HepG2 (cell line): ENCODE measurements around the gene ELP1. TPM values are rescaled to one million over a fixed set of nuclear protein-coding genes. Genes with fewer than 3 reads are reported as not detected.

Experiments used
- ATAC-seq: fragments of 200-7000 bp; cut with Tn5 transposase; 3 replicates; pipeline ENCODE4 v1.9.1; 2020; ENCODE audit warnings: mild to moderate bottlenecking, moderate library complexity
- BruUV-seq: library from RNA; stranded (reverse); fragments of 400-500 nt; replicated peaks from 2 replicates; lab custom pipeline; 2021; lab: Mats Ljungman, UMichigan
- CTCF ChIA-PET: fragments of 300-600 bp; formaldehyde crosslinking; extraction: SDS; loops from one replicate; lab custom pipeline; 2021; ENCODE audit warnings: low total read pairs, inconsistent platforms, low intra/inter-chr PET ratio; lab: Yijun Ruan, JAX
- POLR2A ChIA-PET: fragments of 350-600 bp; sonication (Branson Sonifier 250); formaldehyde crosslinking; loops from one replicate; lab custom pipeline; 2020; ENCODE audit warnings: antibody characterized with exemption, inconsistent platforms; lab: Yijun Ruan, JAX
- DNase-seq: peaks from one replicate; pipeline ENCODE4 v3.0.0-alpha.2; 2015; ENCODE audit warnings: low spot score
- FAIRE-seq: peaks from 3 replicates; lab custom pipeline; 2011; peaks lifted over from hg19 to GRCh38; lab: Jason Lieb, UNC
- H2AFZ ChIP-seq: one replicate; pipeline ENCODE4 v1.6.1; 2011; ENCODE audit warnings: low read length, inconsistent platforms
- H3K27ac ChIP-seq: fragments of 300-600 bp; 3 replicates; pipeline ENCODE4 v1.8.0; 2011; ENCODE audit warnings: mixed run types, mild to moderate bottlenecking, mixed read lengths, low read length, inconsistent platforms; ENCODE audit not compliant: insufficient read depth; ENCODE audit errors: extremely low read length
- H3K27me3 ChIP-seq, 2 experiments: fragments of 200-600 bp in 1 of 2; 2 replicates in 1 of 2; 3 replicates in 1 of 2; pipeline versions ENCODE4 v1.6.0 to v1.8.0; 2011; ENCODE audit warnings: low read length in 2 of 2, mild to moderate bottlenecking in 2 of 2, moderate library complexity in 2 of 2, inconsistent platforms in 1 of 2; ENCODE audit not compliant: insufficient read depth in 2 of 2, control insufficient read depth in 1 of 2
- H3K36me3 ChIP-seq, 2 experiments: fragments of 200-600 bp in 1 of 2; replicated peaks in 1 of 2; 2 replicates in 1 of 2; 3 replicates in 1 of 2; pipeline versions ENCODE4 v1.5.1 to v1.8.0; 2011; ENCODE audit warnings: low read length in 2 of 2, inconsistent platforms in 1 of 2; ENCODE audit not compliant: insufficient read depth in 2 of 2, control insufficient read depth in 1 of 2
- H3K4me1 ChIP-seq: 2 replicates; pipeline ENCODE4 v1.5.1; 2012; ENCODE audit warnings: low read length, inconsistent platforms; ENCODE audit not compliant: insufficient read depth
- H3K4me2 ChIP-seq: 2 replicates; pipeline ENCODE4 v1.6.0; 2011; ENCODE audit warnings: low read depth, low read length, inconsistent platforms
- H3K4me3 ChIP-seq, 3 experiments: fragments of 200-600 bp in 1 of 3; sonication (generic), shearing (Covaris generic) in 1 of 3; replicated peaks in 1 of 3; 2 replicates each; pipeline ENCODE4 v1.5.1; 2011 to 2016; ENCODE audit warnings: low read length in 3 of 3, inconsistent platforms in 2 of 3, low read depth in 2 of 3, mild to moderate bottlenecking in 2 of 3, control low read depth in 1 of 3, mixed read lengths in 1 of 3; ENCODE audit not compliant: insufficient read depth in 1 of 3
- H3K79me2 ChIP-seq: one replicate; pipeline ENCODE4 v1.6.1; 2011; ENCODE audit warnings: low read length, inconsistent platforms; ENCODE audit not compliant: insufficient read depth
- H3K9ac ChIP-seq: 2 replicates; pipeline ENCODE4 v1.6.0; 2011; ENCODE audit warnings: mild to moderate bottlenecking, low read depth, low read length, inconsistent platforms; ENCODE audit not compliant: insufficient read depth
- H3K9me3 ChIP-seq: 2 replicates; pipeline ENCODE4 v1.5.1; 2012; ENCODE audit warnings: mild to moderate bottlenecking, low read length
- H4K20me1 ChIP-seq: 2 replicates; pipeline ENCODE4 v1.6.0; 2011; ENCODE audit warnings: inconsistent platforms, mild to moderate bottlenecking, low read length, moderate library complexity; ENCODE audit not compliant: insufficient read depth
- DRAP1 ChIP-seq: IDR thresholded peaks from 2 replicates; pipeline ENCODE4 v1.6.1; 2016; ENCODE audit warnings: missing genetic modification reagents, missing compliant biosample characterization
- NR3C1 ChIP-seq: sonication (generic); formaldehyde crosslinking; IDR thresholded peaks from 2 replicates; pipeline ENCODE4 v1.4.0; 2020; ENCODE audit warnings: missing genetic modification reagents
- ONECUT2 ChIP-seq: sonication (generic); formaldehyde crosslinking; IDR thresholded peaks from 2 replicates; pipeline ENCODE4 v1.4.0; 2020; ENCODE audit warnings: missing genetic modification reagents
- SMAD9 ChIP-seq: sonication (generic); formaldehyde crosslinking; IDR thresholded peaks from 2 replicates; pipeline ENCODE4 v1.5.1; 2020; ENCODE audit warnings: mild to moderate bottlenecking, missing genetic modification reagents
- ZNF180 ChIP-seq: sonication (generic); formaldehyde crosslinking; IDR thresholded peaks from 2 replicates; pipeline ENCODE4 v1.4.0; 2020; ENCODE audit warnings: low read depth, missing genetic modification reagents, borderline replicate concordance
- ZNF552 ChIP-seq: sonication (generic); formaldehyde crosslinking; IDR thresholded peaks from 2 replicates; pipeline ENCODE4 v1.9.0; 2022; ENCODE audit warnings: missing genetic modification reagents, mild to moderate bottlenecking, borderline replicate concordance
- ZNF563 ChIP-seq: sonication (generic); formaldehyde crosslinking; IDR thresholded peaks from 2 replicates; pipeline ENCODE4 v1.8.0; 2022; ENCODE audit warnings: mild to moderate bottlenecking, moderate library complexity, missing genetic modification reagents
- ZNF703 ChIP-seq: sonication (generic); formaldehyde crosslinking; IDR thresholded peaks from 2 replicates; pipeline ENCODE4 v1.5.1; 2020; ENCODE audit warnings: missing genetic modification reagents, mild to moderate bottlenecking, moderate library complexity, borderline replicate concordance
- ZSCAN29 ChIP-seq: sonication (generic); formaldehyde crosslinking; conservative IDR thresholded peaks from 2 replicates; pipeline ENCODE4 v1.4.0; 2020; ENCODE audit warnings: mild to moderate bottlenecking, missing genetic modification reagents
- WGBS: methylation state at CpG from one replicate; pipeline ENCODE4 v1.1.6; 2017; ENCODE audit warnings: low lambda C conversion rate; 5-methylcytosine and 5-hydroxymethylcytosine counted together
- in situ Hi-C: cut with HindIII; loops from 2 replicates; pipeline ENCODE4 v1.10.0; 2017; ENCODE audit warnings: low pct_unique_long_range_greater_than_20kb; ENCODE audit not compliant: extremely low pct_ligation_motif_present
- intact Hi-C: fragments of 100-400 bp; cut with micrococcal nuclease; formaldehyde crosslinking; loops from one replicate; pipeline ENCODE4 v1.10.0; 2022; ENCODE audit not compliant: unreplicated experiment
- polyA plus RNA-seq, 8 experiments: library from polyadenylated mRNA; depleted of rRNA in 3 of 8; stranded (reverse) in 7 of 8; unstranded in 1 of 8; fragments of >200 nt; fragmentation: Illumina TruSeq in 4 of 8; extraction: Trizol in 4 of 8; gene quantifications; 2 replicates each; pipeline versions ENCODE4 v1.2.1 to v1.2.3, GENCODE V29; 2011 to 2016; ENCODE audit warnings: low read depth in 4 of 8, missing spikeins in 1 of 8, mixed read lengths in 1 of 8; ENCODE audit not compliant: insufficient read depth in 1 of 8
- total RNA-seq, 5 experiments: library from RNA; depleted of rRNA; stranded (reverse); fragments of >200 nt; fragmentation: Illumina TruSeq; extraction: Trizol; gene quantifications; 2 replicates each; pipeline ENCODE4 v1.2.3, GENCODE V29; 2016; ENCODE audit warnings: low read depth in 1 of 5
- TF ChIP-seq, protein P1 (sequence below): sonication (generic); formaldehyde crosslinking; IDR thresholded peaks from 2 replicates; pipeline ENCODE4 v1.4.0; 2020; ENCODE audit warnings: mild to moderate bottlenecking, missing genetic modification reagents, borderline replicate concordance

ELP1 gene
- total and polyA plus RNA-seq, 2 of the 13 experiments (the other 11 are each of a cell fraction or from before 2014, with no cell fraction given), result 157 to 275 TPM

DNA sequence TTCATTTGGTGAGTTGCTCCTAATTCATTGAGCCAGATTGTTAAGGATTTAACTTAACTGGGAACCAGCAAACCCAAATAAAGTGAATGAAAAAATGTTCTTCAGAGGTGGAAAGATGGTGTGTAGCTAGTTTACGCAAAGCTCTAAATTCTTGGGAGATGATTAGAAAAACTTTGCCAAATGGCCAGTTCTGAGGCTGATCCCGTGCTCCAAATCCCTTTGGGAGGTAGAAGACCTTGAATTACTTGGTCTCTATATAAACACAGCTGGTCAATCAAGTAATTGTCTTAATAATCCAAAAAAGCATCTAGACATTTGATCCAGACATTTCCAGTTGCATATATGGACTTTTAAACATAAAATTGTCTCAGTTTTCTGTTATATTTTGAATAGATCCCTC, 89.5 kb downstream of the ELP1 start:
- no peak overlapping the region for H3K4me3 ChIP-seq
- H3K4me1 ChIP-seq, result peaks cover 18% of the 10 kb centered on the region
- ATAC-seq (no peak), FAIRE-seq (no peak), DNase-seq (no peak)
- H3K79me2 ChIP-seq, result no peaks in the 10 kb centered on the region
- no peaks in the 10 kb centered on the region for H3K27me3 ChIP-seq
- ChIA-PET CTCF (no interaction called here), POLR2A (no interaction called here)
- intact Hi-C loops, result no loop called here
- no peaks in the 10 kb centered on the region for H3K9me3 ChIP-seq
- TF ChIP-seq NR3C1 (CRISPR knock-in tag), result no peak
- TF ChIP-seq ZSCAN29 (CRISPR knock-in tag), result no peak
- no peak overlapping the region for H3K27ac ChIP-seq
- H3K36me3 ChIP-seq, result no peaks in the 10 kb centered on the region
- no peak overlapping the region for H2AFZ ChIP-seq
- no TSS peak for BruUV-seq
- 50% methylated on average over 2 of the region's 2 CpGs for WGBS
- H3K9ac ChIP-seq, result no peak overlapping the region
- no peak overlapping the region for H3K4me2 ChIP-seq
- no peaks in the 10 kb centered on the region for H4K20me1 ChIP-seq
- in situ Hi-C loops, result no loop called here

GRCh38 chr9:108842610-108843295, 91.2 kb downstream of the ELP1 start:
- no peaks in the 10 kb centered on the region for H4K20me1 ChIP-seq
- no peaks in the 10 kb centered on the region for H3K79me2 ChIP-seq
- DNase-seq, result no peak
- H3K4me1 ChIP-seq, result peaks cover 6% of the 10 kb centered on the region
- no peak for ATAC-seq
- H3K4me2 ChIP-seq, result no peak overlapping the region
- no peak overlapping the region for H2AFZ ChIP-seq
- no peak for FAIRE-seq
- POLR2A ChIA-PET, result no interaction called here
- in situ Hi-C loops, result no loop called here
- no TSS peak for BruUV-seq
- H3K9ac ChIP-seq, result no peak overlapping the region
- H3K27me3 ChIP-seq, result no peaks in the 10 kb centered on the region
- no peaks in the 10 kb centered on the region for H3K9me3 ChIP-seq
- intact Hi-C loops, result no loop called here
- CTCF ChIA-PET, result no interaction called here
- no peaks in the 10 kb centered on the region for H3K36me3 ChIP-seq
- 82% methylated on average over 16 of the region's 16 CpGs for WGBS
- no peak overlapping the region for H3K27ac ChIP-seq
- no peak overlapping the region for H3K4me3 ChIP-seq
- no peak for TF ChIP-seq ZNF180
- TF ChIP-seq ZNF552 (CRISPR knock-in tag), result no peak
- no peak for TF ChIP-seq ZNF563
- TF ChIP-seq SMAD9 (CRISPR knock-in tag), result no peak
- TF ChIP-seq ZNF703 (CRISPR knock-in tag), result no peak
- no peak for TF ChIP-seq DRAP1
- TF ChIP-seq ONECUT2 (CRISPR knock-in tag), result no peak
- TF ChIP-seq, protein P1, sequence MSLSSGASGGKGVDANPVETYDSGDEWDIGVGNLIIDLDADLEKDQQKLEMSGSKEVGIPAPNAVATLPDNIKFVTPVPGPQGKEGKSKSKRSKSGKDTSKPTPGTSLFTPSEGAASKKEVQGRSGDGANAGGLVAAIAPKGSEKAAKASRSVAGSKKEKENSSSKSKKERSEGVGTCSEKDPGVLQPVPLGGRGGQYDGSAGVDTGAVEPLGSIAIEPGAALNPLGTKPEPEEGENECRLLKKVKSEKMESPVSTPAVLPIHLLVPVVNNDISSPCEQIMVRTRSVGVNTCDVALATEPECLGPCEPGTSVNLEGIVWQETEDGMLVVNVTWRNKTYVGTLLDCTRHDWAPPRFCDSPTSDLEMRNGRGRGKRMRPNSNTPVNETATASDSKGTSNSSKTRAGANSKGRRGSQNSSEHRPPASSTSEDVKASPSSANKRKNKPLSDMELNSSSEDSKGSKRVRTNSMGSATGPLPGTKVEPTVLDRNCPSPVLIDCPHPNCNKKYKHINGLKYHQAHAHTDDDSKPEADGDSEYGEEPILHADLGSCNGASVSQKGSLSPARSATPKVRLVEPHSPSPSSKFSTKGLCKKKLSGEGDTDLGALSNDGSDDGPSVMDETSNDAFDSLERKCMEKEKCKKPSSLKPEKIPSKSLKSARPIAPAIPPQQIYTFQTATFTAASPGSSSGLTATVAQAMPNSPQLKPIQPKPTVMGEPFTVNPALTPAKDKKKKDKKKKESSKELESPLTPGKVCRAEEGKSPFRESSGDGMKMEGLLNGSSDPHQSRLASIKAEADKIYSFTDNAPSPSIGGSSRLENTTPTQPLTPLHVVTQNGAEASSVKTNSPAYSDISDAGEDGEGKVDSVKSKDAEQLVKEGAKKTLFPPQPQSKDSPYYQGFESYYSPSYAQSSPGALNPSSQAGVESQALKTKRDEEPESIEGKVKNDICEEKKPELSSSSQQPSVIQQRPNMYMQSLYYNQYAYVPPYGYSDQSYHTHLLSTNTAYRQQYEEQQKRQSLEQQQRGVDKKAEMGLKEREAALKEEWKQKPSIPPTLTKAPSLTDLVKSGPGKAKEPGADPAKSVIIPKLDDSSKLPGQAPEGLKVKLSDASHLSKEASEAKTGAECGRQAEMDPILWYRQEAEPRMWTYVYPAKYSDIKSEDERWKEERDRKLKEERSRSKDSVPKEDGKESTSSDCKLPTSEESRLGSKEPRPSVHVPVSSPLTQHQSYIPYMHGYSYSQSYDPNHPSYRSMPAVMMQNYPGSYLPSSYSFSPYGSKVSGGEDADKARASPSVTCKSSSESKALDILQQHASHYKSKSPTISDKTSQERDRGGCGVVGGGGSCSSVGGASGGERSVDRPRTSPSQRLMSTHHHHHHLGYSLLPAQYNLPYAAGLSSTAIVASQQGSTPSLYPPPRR (CRISPR knock-in tag), result no peak
